ENCODE data around the gene FBRS. TPM values are rescaled to one million over a fixed set of nuclear protein-coding genes. Genes with fewer than 3 reads are reported as not detected.

Gene FBRS
- total RNA-seq, 1 experiment from 2014 or later = 128 TPM

DNA sequence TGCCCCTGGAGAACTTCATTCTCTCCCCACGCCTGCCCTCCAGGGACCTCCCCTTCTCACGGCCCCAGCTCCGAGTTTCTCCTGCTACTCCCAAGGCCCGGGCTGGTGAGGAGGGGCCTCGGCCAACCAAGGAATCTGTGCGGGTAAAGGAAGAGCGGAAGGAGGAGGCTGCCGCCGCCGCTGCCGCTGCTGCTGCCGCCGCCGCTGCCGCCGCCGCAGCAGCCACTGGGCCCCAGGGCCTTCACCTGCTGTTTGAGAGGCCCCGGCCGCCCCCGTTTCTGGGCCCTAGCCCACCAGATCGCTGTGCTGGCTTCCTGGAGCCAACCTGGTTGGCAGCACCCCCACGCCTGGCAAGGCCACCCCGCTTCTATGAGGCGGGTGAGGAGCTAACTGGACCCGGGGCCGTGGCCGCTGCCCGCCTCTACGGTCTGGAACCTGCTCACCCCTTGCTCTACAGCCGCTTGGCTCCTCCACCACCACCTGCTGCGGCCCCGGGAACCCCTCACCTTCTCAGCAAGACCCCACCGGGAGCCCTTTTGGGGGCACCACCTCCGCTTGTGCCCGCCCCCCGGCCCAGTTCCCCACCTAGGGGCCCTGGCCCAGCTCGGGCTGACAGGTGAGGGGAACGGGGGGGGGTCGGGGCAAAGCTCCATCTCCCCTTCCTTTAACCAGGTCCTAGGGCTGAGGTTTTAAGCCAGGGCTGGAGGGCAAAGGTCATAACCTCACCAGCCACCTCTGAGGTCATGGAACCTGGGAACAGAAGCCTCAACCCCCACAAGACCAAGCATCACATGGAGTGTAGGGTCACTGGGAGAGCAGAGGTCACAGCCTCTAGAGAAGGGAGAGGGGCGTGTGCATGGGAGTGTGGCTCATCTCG, 11.0 kb downstream of the FBRS start:
- POLR2A ChIA-PET (ENCODE audit: unreplicated experiment) = no interaction called here
- Histone ChIP-seq H3K9me2 (ENCODE audit: insufficient read depth) (no peaks in the 10 kb centered on the region), H2AFZ (no peak overlapping the region), H3K36me3 (ENCODE audit: low read depth) (peaks cover 16% of the 10 kb centered on the region), H3K79me2 (ENCODE audit: low read depth) (no peaks in the 10 kb centered on the region), H3F3A (ENCODE audit: insufficient read depth, low read depth) (peaks cover 8% of the 10 kb centered on the region; the same call in 1 of the 2 replicates), H3K9me3 (ENCODE audit: insufficient read depth, low read depth) (no peaks in the 10 kb centered on the region), H3K27me3 (ENCODE audit: insufficient read depth, low read depth) (no peaks in the 10 kb centered on the region), H3K4me1 (replicated peaks; ENCODE audit: insufficient read depth) (no peaks in the 10 kb centered on the region), H3K27ac (no peak overlapping the region), H4K20me1 (ENCODE audit: insufficient read depth) (peaks cover 16% of the 10 kb centered on the region; the same call in 1 of the 2 replicates), H3K4me3 (no peak overlapping the region), H3K4me2 (no peak overlapping the region)
- intact Hi-C loops (cut with micrococcal nuclease; ENCODE audit: unreplicated experiment) = no loop called here
- TF ChIP-seq EZH2 (IDR thresholded peaks at IDR 0.05; ENCODE audit: low read depth) = no peak
- CTCF ChIA-PET = no interaction called here
- BruUV-seq (replicated peaks) = no TSS peak
- DNase-seq = no peak

DNA sequence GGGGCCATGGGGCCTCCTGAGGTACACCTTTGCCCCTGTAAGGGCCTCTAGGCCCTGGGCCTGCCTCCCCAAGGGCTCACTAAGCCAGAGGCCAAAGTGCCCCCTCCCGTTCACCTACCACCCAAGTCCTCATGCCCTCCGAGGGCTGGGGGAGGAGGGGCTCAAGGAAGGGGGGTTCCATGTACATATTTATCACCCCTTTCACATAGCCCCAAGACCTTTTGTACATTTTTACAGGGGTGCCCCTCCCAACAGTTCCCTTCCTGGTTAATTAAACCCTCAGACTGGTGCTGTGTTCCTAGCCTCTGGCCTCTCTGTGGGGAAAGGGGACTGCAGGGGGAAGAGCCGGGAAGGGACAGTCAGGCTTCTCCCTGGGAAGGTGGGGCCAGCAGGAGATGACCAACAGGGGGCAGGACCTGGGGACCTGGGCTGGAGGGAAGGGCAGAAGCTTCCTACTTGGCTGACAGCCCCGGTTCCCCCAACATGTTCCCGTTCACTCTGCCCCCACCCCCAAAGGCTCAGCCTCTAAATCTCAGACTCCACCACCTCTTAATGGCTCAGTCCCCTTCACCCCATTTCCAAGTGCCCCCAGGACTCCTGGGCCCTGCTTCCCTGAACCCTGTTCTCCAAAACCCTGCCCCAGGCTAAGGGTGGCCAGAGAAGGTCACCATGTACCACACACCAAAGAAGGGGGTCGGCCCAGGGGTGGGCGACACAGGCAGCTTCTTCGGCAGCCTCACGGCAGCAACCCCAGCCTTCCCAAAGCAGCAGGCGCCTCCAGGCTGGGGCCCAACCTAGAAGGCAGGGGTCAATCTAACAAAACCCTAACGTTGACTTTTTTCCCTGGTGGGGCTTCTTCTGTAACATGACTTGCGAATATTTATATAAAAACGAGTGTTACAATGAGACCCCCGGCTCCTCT, 11.9 kb downstream of the FBRS start:
- Histone ChIP-seq H3K27me3 (ENCODE audit: insufficient read depth, low read depth) (no peaks in the 10 kb centered on the region), H3K4me1 (replicated peaks; ENCODE audit: insufficient read depth) (no peaks in the 10 kb centered on the region), H3K79me2 (ENCODE audit: low read depth) (no peaks in the 10 kb centered on the region), H3K36me3 (ENCODE audit: low read depth) (peaks cover 16% of the 10 kb centered on the region), H2AFZ (no peak overlapping the region), H3F3A (ENCODE audit: insufficient read depth, low read depth) (peaks cover 8% of the 10 kb centered on the region; the same call in 1 of the 2 replicates), H4K20me1 (ENCODE audit: insufficient read depth) (peaks cover 10% of the 10 kb centered on the region; the same call in 1 of the 2 replicates), H3K4me3 (no peak overlapping the region), H3K4me2 (no peak overlapping the region), H3K9me3 (ENCODE audit: insufficient read depth, low read depth) (no peaks in the 10 kb centered on the region), H3K27ac (no peak overlapping the region), H3K9me2 (ENCODE audit: insufficient read depth) (no peaks in the 10 kb centered on the region)
- DNase-seq = no peak
- TF ChIP-seq, protein P1, sequence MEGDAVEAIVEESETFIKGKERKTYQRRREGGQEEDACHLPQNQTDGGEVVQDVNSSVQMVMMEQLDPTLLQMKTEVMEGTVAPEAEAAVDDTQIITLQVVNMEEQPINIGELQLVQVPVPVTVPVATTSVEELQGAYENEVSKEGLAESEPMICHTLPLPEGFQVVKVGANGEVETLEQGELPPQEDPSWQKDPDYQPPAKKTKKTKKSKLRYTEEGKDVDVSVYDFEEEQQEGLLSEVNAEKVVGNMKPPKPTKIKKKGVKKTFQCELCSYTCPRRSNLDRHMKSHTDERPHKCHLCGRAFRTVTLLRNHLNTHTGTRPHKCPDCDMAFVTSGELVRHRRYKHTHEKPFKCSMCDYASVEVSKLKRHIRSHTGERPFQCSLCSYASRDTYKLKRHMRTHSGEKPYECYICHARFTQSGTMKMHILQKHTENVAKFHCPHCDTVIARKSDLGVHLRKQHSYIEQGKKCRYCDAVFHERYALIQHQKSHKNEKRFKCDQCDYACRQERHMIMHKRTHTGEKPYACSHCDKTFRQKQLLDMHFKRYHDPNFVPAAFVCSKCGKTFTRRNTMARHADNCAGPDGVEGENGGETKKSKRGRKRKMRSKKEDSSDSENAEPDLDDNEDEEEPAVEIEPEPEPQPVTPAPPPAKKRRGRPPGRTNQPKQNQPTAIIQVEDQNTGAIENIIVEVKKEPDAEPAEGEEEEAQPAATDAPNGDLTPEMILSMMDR (conservative IDR thresholded peaks at IDR 0.05) = no peak
- TF ChIP-seq EZH2 (IDR thresholded peaks at IDR 0.05; ENCODE audit: low read depth) = no peak
- ChIA-PET POLR2A (ENCODE audit: unreplicated experiment) (no interaction called here), CTCF (no interaction called here)
- BruUV-seq (replicated peaks) = no TSS peak
- intact Hi-C loops (cut with micrococcal nuclease; ENCODE audit: unreplicated experiment) = no loop called here

DNA sequence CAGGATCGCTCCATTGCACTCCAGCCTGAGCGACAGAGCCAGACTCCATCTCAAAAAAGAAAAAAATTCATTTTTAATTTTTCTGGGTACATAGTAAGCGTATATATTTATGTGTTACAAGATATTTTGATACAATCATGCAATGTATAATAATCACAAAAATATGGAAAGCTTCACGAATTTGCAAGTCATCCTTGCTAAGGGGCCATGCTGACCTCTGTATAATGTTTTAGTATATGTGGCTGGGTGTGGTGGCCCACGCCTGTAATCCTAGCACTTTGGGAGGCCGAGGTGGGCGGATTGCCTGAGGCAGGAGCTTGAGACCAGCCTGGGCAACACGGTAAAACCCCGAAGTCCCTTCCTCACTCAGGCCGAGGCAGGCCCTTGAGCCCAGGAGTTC, 16.9 kb downstream of the FBRS start:
- no TSS peak for BruUV-seq (replicated peaks)
- H3K36me3 ChIP-seq (ENCODE audit: low read depth) = no peaks in the 10 kb centered on the region
- H3K9me2 ChIP-seq (ENCODE audit: insufficient read depth) = no peaks in the 10 kb centered on the region
- H3F3A ChIP-seq (ENCODE audit: insufficient read depth, low read depth) = peaks cover 2% of the 10 kb centered on the region; the same call in 1 of the 2 replicates
- H3K27ac ChIP-seq = no peak overlapping the region
- no peaks in the 10 kb centered on the region for H3K27me3 ChIP-seq (ENCODE audit: insufficient read depth, low read depth)
- TF ChIP-seq EZH2 (IDR thresholded peaks at IDR 0.05; ENCODE audit: low read depth) = no peak
- TF ChIP-seq, protein P1 (conservative IDR thresholded peaks at IDR 0.05) = no peak
- no peaks in the 10 kb centered on the region for H3K9me3 ChIP-seq (ENCODE audit: insufficient read depth, low read depth)
- H3K4me2 ChIP-seq = no peak overlapping the region
- CTCF ChIA-PET = no interaction called here
- DNase-seq = no peak
- H3K4me3 ChIP-seq = no peak overlapping the region
- intact Hi-C loops (cut with micrococcal nuclease; ENCODE audit: unreplicated experiment) = no loop called here
- 0 out of 2 replicates have a peak, but pooled peaks cover 6% of the 10 kb centered on the region for H4K20me1 ChIP-seq (ENCODE audit: insufficient read depth)
- POLR2A ChIA-PET (ENCODE audit: unreplicated experiment) = no interaction called here
- no peaks in the 10 kb centered on the region for H3K4me1 ChIP-seq (replicated peaks; ENCODE audit: insufficient read depth)
- no peak overlapping the region for H2AFZ ChIP-seq
- H3K79me2 ChIP-seq (ENCODE audit: low read depth) = no peaks in the 10 kb centered on the region

Measured in PC-9 (cell line).